OCI-LY7 (cell line): ENCODE data around the gene KCNC1. TPM values are rescaled to one million over a fixed set of nuclear protein-coding genes. Genes with fewer than 3 reads are reported as not detected.

Experiments
- BruUV-seq: library from RNA; stranded (reverse); fragments of 400-500 nt; replicated peaks from 2 replicates; lab custom pipeline; 2021; lab: Mats Ljungman, UMichigan
- CTCF ChIA-PET: fragments of 300-600 bp; sonication (Branson Sonifier 250); formaldehyde crosslinking; loops from one replicate; lab custom pipeline; 2022; ENCODE audit warnings: antibody characterized with exemption; ENCODE audit not compliant: unreplicated experiment; lab: Charles Lee
- POLR2A ChIA-PET: fragments of 300-600 bp; sonication (Branson Sonifier 250); formaldehyde crosslinking; loops from one replicate; lab custom pipeline; 2022; ENCODE audit warnings: antibody characterized with exemption; lab: Charles Lee
- DNase-seq: peaks from one replicate; pipeline ENCODE4 v3.0.0-alpha.2; 2015; ENCODE audit warnings: low spot score
- H2AFZ ChIP-seq: fragments of 200-600 bp; sonication (generic), shearing (Covaris generic); 2 replicates; pipeline ENCODE4 v1.6.1; 2014; ENCODE audit warnings: mild to moderate bottlenecking, antibody characterized with exemption, low read length, moderate library complexity
- H3K27ac ChIP-seq: fragments of 200-600 bp; sonication (generic); 2 replicates; pipeline ENCODE4 v1.5.1; 2014; ENCODE audit warnings: mixed run types, low read depth, mild to moderate bottlenecking, moderate library complexity, low read length, inconsistent platforms; ENCODE audit not compliant: poor library complexity, severe bottlenecking
- H3K36me3 ChIP-seq: fragments of 200-600 bp; sonication (generic); 2 replicates; pipeline ENCODE4 v1.6.1; 2014; ENCODE audit warnings: mild to moderate bottlenecking, antibody characterized with exemption, low read length, moderate library complexity, mixed read lengths; ENCODE audit not compliant: insufficient read depth
- H3K4me1 ChIP-seq: fragments of 200-600 bp; sonication (generic); 2 replicates; pipeline ENCODE4 v1.5.1; 2014; ENCODE audit warnings: mild to moderate bottlenecking, low read length; ENCODE audit not compliant: insufficient read depth, poor library complexity, severe bottlenecking
- H3K4me2 ChIP-seq: fragments of 200-600 bp; sonication (generic); 2 replicates; pipeline ENCODE4 v1.6.1; 2014; ENCODE audit warnings: mild to moderate bottlenecking, low read length
- H3K4me3 ChIP-seq: fragments of 200-600 bp; sonication (generic); 2 replicates; pipeline ENCODE4 v1.5.1; 2014; ENCODE audit warnings: mild to moderate bottlenecking, low read depth, low read length; ENCODE audit not compliant: poor library complexity, severe bottlenecking
- H3K79me2 ChIP-seq: fragments of 200-600 bp; sonication (generic); 2 replicates; pipeline ENCODE4 v1.6.1; 2016; ENCODE audit warnings: low read depth, mild to moderate bottlenecking, low read length, moderate library complexity, mixed read lengths; ENCODE audit not compliant: insufficient read depth
- H3K9me2 ChIP-seq: fragments of 200-600 bp; sonication (generic); 2 replicates; pipeline ENCODE4 v1.6.1; 2016; ENCODE audit warnings: mild to moderate bottlenecking, low read length, mixed read lengths; ENCODE audit not compliant: insufficient read depth
- H3K9me3 ChIP-seq: fragments of 200-600 bp; sonication (generic); 2 replicates; pipeline ENCODE4 v1.6.1; 2014; ENCODE audit warnings: mild to moderate bottlenecking, mixed run types, low read length, mixed read lengths
- H4K20me1 ChIP-seq: fragments of 200-600 bp; sonication (generic); 2 replicates; pipeline ENCODE4 v1.6.1; 2014; ENCODE audit warnings: mild to moderate bottlenecking, antibody characterized with exemption, low read length, moderate library complexity, mixed read lengths; ENCODE audit not compliant: insufficient read depth
- EZH2phosphoT487 ChIP-seq: fragments of 200-600 bp; sonication (generic); IDR thresholded peaks from 2 replicates; pipeline ENCODE4 v1.6.1; 2018; ENCODE audit warnings: low read depth, borderline replicate concordance, mild to moderate bottlenecking, mixed run types, antibody characterized with exemption, low read length, moderate library complexity, mixed read lengths
- intact Hi-C: fragments of 100-400 bp; cut with micrococcal nuclease; formaldehyde crosslinking; loops from one replicate; pipeline ENCODE4 v1.10.0; 2022; ENCODE audit not compliant: unreplicated experiment
- total RNA-seq, 2 experiments: library from RNA; depleted of rRNA in 1 of 2; stranded (reverse); fragments of >200 nt in 1 of 2; shearing (Covaris generic) in 1 of 2; gene quantifications; 2 replicates each; pipeline ENCODE4 v1.2.3, GENCODE V29; 2014 to 2022
- TF ChIP-seq, protein P1 (sequence below): fragments of 200-600 bp; sonication (generic); conservative IDR thresholded peaks from 2 replicates; pipeline ENCODE4 v1.5.1; 2014; ENCODE audit warnings: mild to moderate bottlenecking, antibody characterized with exemption, low read length, moderate library complexity, mixed read lengths

The KCNC1 gene
- total RNA-seq, 2 experiments from 2014 or later: not detected

GRCh38 chr11:17750013-17750800 lies 15.6 kb downstream of the KCNC1 start:
- POLR2A ChIA-PET: no interaction called here
- Histone ChIP-seq H4K20me1 (no peaks in the 10 kb centered on the region), H3K36me3 (no peaks in the 10 kb centered on the region), H3K9me2 (no peaks in the 10 kb centered on the region), H3K4me1 (no peaks in the 10 kb centered on the region), H2AFZ (no peak overlapping the region), H3K79me2 (no peaks in the 10 kb centered on the region), H3K9me3 (no peaks in the 10 kb centered on the region), H3K4me2 (no peak overlapping the region), H3K4me3 (no peak overlapping the region), H3K27ac (no peak overlapping the region)
- no peak for DNase-seq
- CTCF ChIA-PET: no interaction called here
- intact Hi-C loops: no loop called here
- BruUV-seq: no TSS peak
- TF ChIP-seq, protein P1, sequence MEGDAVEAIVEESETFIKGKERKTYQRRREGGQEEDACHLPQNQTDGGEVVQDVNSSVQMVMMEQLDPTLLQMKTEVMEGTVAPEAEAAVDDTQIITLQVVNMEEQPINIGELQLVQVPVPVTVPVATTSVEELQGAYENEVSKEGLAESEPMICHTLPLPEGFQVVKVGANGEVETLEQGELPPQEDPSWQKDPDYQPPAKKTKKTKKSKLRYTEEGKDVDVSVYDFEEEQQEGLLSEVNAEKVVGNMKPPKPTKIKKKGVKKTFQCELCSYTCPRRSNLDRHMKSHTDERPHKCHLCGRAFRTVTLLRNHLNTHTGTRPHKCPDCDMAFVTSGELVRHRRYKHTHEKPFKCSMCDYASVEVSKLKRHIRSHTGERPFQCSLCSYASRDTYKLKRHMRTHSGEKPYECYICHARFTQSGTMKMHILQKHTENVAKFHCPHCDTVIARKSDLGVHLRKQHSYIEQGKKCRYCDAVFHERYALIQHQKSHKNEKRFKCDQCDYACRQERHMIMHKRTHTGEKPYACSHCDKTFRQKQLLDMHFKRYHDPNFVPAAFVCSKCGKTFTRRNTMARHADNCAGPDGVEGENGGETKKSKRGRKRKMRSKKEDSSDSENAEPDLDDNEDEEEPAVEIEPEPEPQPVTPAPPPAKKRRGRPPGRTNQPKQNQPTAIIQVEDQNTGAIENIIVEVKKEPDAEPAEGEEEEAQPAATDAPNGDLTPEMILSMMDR: no peak
- TF ChIP-seq EZH2phosphoT487: no peak

GRCh38 chr11:17750801-17751165 lies 16.2 kb downstream of the KCNC1 start:
- intact Hi-C loops: no loop called here
- H4K20me1 ChIP-seq: no peaks in the 10 kb centered on the region
- CTCF ChIA-PET: no interaction called here
- no TSS peak for BruUV-seq
- TF ChIP-seq, protein P1: no peak
- TF ChIP-seq EZH2phosphoT487: no peak
- H3K27ac ChIP-seq: no peak overlapping the region
- H3K36me3 ChIP-seq: no peaks in the 10 kb centered on the region
- H3K79me2 ChIP-seq: no peaks in the 10 kb centered on the region
- no peaks in the 10 kb centered on the region for H3K4me1 ChIP-seq
- POLR2A ChIA-PET: no interaction called here
- DNase-seq: no peak
- H3K4me3 ChIP-seq: no peak overlapping the region
- H3K9me2 ChIP-seq: no peaks in the 10 kb centered on the region
- no peak overlapping the region for H3K4me2 ChIP-seq
- H2AFZ ChIP-seq: no peak overlapping the region
- H3K9me3 ChIP-seq: no peaks in the 10 kb centered on the region

DNA sequence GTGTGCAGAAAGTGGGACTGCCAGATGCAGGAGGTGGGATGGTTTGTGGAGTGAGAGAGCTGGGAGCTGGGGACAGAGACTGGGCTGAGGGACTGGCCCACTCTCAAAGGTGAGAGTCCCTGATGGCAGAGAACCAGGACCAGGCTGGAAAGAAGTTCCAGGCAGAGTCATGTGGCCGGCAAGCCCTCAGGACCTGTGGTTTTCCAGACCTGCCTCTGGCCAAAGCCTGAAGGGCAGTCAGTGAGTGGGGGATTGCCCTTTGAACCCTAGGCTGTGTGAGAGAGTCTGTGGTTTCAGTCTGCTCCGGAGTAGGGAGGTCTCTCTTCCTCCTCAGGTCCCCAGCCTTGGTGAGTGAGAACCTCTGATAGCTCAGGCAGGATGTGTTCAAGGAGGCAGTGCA lies 17.0 kb downstream of the KCNC1 start:
- Histone ChIP-seq H3K4me2 (no peak overlapping the region), H4K20me1 (no peaks in the 10 kb centered on the region), H3K4me3 (no peak overlapping the region), H3K27ac (no peak overlapping the region), H3K9me3 (no peaks in the 10 kb centered on the region), H3K4me1 (no peaks in the 10 kb centered on the region), H3K79me2 (no peaks in the 10 kb centered on the region), H3K36me3 (no peaks in the 10 kb centered on the region), H3K9me2 (no peaks in the 10 kb centered on the region), H2AFZ (no peak overlapping the region)
- ChIA-PET POLR2A (no interaction called here), CTCF (no interaction called here)
- TF ChIP-seq EZH2phosphoT487: no peak
- TF ChIP-seq, protein P1: no peak
- no peak for DNase-seq
- intact Hi-C loops: no loop called here
- no TSS peak for BruUV-seq
